Panc1 (cell line): ENCODE results near the gene CSMD2.

Experiments used
- SIN3A ChIP-seq: IDR thresholded peaks from 2 replicates; pipeline ENCODE4 v1.6.1; 2012; ENCODE audit warnings: low read depth, mild to moderate bottlenecking, low read length, moderate library complexity, borderline replicate concordance; ENCODE audit not compliant: insufficient read depth
- TF ChIP-seq, protein P1 (sequence below): fragments of 450-650 bp; IDR thresholded peaks from 2 replicates; pipeline ENCODE4 v1.5.1; 2017; ENCODE audit warnings: mild to moderate bottlenecking

DNA sequence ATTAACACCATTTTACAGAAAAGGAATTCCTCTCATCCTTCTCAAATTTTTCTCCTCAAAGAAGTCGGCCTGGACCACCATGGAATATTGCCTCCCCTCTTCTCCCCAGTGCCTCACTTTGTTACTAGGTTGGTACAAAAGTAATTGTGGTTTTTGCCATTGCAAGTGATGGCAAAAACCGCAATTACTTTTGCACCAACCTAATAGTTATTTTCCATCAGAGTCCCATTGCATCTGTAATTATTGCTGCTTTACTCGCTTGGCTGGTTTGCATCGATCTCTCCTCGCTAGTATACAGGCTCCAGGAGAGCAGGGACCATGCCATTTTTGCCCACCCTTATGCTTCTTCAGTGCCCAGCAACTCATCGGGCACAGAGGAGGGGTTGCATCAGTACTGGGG, 10.7 kb upstream of the CSMD2 start:
- TF ChIP-seq, protein P1, sequence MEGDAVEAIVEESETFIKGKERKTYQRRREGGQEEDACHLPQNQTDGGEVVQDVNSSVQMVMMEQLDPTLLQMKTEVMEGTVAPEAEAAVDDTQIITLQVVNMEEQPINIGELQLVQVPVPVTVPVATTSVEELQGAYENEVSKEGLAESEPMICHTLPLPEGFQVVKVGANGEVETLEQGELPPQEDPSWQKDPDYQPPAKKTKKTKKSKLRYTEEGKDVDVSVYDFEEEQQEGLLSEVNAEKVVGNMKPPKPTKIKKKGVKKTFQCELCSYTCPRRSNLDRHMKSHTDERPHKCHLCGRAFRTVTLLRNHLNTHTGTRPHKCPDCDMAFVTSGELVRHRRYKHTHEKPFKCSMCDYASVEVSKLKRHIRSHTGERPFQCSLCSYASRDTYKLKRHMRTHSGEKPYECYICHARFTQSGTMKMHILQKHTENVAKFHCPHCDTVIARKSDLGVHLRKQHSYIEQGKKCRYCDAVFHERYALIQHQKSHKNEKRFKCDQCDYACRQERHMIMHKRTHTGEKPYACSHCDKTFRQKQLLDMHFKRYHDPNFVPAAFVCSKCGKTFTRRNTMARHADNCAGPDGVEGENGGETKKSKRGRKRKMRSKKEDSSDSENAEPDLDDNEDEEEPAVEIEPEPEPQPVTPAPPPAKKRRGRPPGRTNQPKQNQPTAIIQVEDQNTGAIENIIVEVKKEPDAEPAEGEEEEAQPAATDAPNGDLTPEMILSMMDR = no peak
- no peak for TF ChIP-seq SIN3A
